Thyroid gland (tissue), 4 donors: Measurements from ENCODE around the gene AFG3L2.

ENCODE experiments used
- POLR2A ChIP-seq, 2 donors: fragments of 450-650 bp; IDR thresholded peaks; one replicate each; pipeline ENCODE4 v1.6.1; 2017; ENCODE audit warnings: antibody characterized with exemption in 2 of 2, mild to moderate bottlenecking in 2 of 2, moderate library complexity in 1 of 2
- TF ChIP-seq, protein P1 (sequence below), 6 experiments: fragments of 200-600 bp in 3 of 6; fragments of 450-650 bp in 3 of 6; sonication (generic) in 3 of 6; IDR thresholded peaks; one replicate each; pipeline ENCODE4 v1.5.1; 2016 to 2019; ENCODE audit warnings: antibody characterized with exemption in 6 of 6, mild to moderate bottlenecking in 2 of 6, inconsistent platforms in 1 of 6, moderate library complexity in 1 of 6

DNA sequence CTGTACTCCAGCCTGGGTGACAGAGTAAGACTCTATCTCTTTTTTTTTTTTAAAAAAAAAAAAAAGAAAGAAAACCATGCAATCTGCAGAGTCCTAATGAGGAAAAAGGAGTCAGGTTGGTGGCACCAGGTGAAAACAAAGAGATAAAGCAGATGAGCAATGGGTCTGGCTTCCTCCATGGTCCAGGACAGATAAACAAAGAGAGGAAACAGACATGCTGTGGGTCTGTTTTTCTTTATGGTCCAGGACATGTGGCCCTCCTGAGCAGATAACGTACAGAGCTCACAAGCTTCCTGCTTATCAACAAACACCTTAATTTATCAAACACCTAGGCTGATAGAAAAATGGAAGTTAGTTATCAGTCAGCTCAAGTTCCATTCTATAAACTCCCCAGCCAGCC lies 93.4 kb downstream of the AFG3L2 start:
- TF ChIP-seq, protein P1, sequence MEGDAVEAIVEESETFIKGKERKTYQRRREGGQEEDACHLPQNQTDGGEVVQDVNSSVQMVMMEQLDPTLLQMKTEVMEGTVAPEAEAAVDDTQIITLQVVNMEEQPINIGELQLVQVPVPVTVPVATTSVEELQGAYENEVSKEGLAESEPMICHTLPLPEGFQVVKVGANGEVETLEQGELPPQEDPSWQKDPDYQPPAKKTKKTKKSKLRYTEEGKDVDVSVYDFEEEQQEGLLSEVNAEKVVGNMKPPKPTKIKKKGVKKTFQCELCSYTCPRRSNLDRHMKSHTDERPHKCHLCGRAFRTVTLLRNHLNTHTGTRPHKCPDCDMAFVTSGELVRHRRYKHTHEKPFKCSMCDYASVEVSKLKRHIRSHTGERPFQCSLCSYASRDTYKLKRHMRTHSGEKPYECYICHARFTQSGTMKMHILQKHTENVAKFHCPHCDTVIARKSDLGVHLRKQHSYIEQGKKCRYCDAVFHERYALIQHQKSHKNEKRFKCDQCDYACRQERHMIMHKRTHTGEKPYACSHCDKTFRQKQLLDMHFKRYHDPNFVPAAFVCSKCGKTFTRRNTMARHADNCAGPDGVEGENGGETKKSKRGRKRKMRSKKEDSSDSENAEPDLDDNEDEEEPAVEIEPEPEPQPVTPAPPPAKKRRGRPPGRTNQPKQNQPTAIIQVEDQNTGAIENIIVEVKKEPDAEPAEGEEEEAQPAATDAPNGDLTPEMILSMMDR (IDR thresholded peaks at IDR 0.05), result no peak
- no peak for TF ChIP-seq POLR2A (IDR thresholded peaks at IDR 0.05)
